CD4-positive, alpha-beta memory T cell (primary cell): ENCODE data around the gene TPI1. TPM values are rescaled to one million over a fixed set of nuclear protein-coding genes. Genes with fewer than 3 reads are reported as not detected.

Experiments used
- CTCF ChIA-PET: fragments of 350-600 bp; sonication (Branson Sonifier 250); formaldehyde crosslinking; loops from one replicate; lab custom pipeline; 2021; ENCODE audit warnings: inconsistent platforms; ENCODE audit not compliant: partially characterized antibody; lab: Charles Lee
- POLR2A ChIA-PET: fragments of 350-600 bp; sonication (Branson Sonifier 250); formaldehyde crosslinking; loops from one replicate; lab custom pipeline; 2021; ENCODE audit not compliant: partially characterized antibody; lab: Charles Lee
- DNase-seq, 5 donors: peaks; one replicate each; pipeline versions ENCODE4 v3.0.0 to v3.0.0-alpha.2; 2020 to 2022; ENCODE audit warnings: mixed read lengths in 1 of 5
- H3K27ac ChIP-seq: one replicate; pipeline ENCODE4 v1.7.0; 2013; ENCODE audit warnings: low read depth, low read length
- H3K27me3 ChIP-seq: 2 replicates; pipeline ENCODE4 v1.7.0; 2013; ENCODE audit warnings: mild to moderate bottlenecking, low read length, moderate library complexity; ENCODE audit not compliant: insufficient read depth
- H3K36me3 ChIP-seq: 2 replicates; pipeline ENCODE4 v1.7.0; 2013; ENCODE audit warnings: mild to moderate bottlenecking, low read length, moderate library complexity; ENCODE audit not compliant: insufficient read depth
- H3K4me1 ChIP-seq: 2 replicates; pipeline ENCODE4 v1.7.0; 2013; ENCODE audit warnings: mild to moderate bottlenecking, low read length, moderate library complexity; ENCODE audit not compliant: insufficient read depth
- H3K4me3 ChIP-seq, 2 donors: one replicate each; pipeline ENCODE4 v1.7.0; 2013; ENCODE audit warnings: low read length in 2 of 2, mild to moderate bottlenecking in 1 of 2
- H3K9me3 ChIP-seq, 2 donors: one replicate each; pipeline ENCODE4 v1.7.0; 2013; ENCODE audit warnings: low read length in 2 of 2, control low read depth in 1 of 2; ENCODE audit not compliant: control insufficient read depth in 1 of 2
- H3K27ac Mint-ChIP-seq, 7 donors: one replicate each; pipeline ENCODE4 v1.8.0; 2020 to 2021; ENCODE audit warnings: mixed read lengths in 7 of 7, mild to moderate bottlenecking in 6 of 7, inconsistent platforms in 3 of 7, moderate library complexity in 3 of 7
- H3K27me3 Mint-ChIP-seq, 2 donors: one replicate each; pipeline ENCODE4 v1.8.0; 2020 to 2021; ENCODE audit warnings: mixed read lengths in 2 of 2
- H3K36me3 Mint-ChIP-seq, 2 donors: one replicate each; pipeline ENCODE4 v1.8.0; 2020 to 2021; ENCODE audit warnings: mixed read lengths in 2 of 2, inconsistent platforms in 1 of 2, mild to moderate bottlenecking in 1 of 2
- H3K4me1 Mint-ChIP-seq, 4 donors: one replicate each; pipeline ENCODE4 v1.8.0; 2020 to 2021; ENCODE audit warnings: mixed read lengths in 4 of 4, mild to moderate bottlenecking in 1 of 4
- H3K4me3 Mint-ChIP-seq, 8 donors: one replicate each; pipeline ENCODE4 v1.8.0; 2020 to 2021; ENCODE audit warnings: mixed read lengths in 8 of 8, mild to moderate bottlenecking in 7 of 8, moderate library complexity in 6 of 8, inconsistent platforms in 3 of 8
- H3K9me3 Mint-ChIP-seq, 8 donors: one replicate each; pipeline ENCODE4 v1.8.0; 2020 to 2021; ENCODE audit warnings: mixed read lengths in 8 of 8, mild to moderate bottlenecking in 5 of 8, inconsistent platforms in 3 of 8, moderate library complexity in 1 of 8
- intact Hi-C: fragments of 100-400 bp; cut with micrococcal nuclease; formaldehyde crosslinking; loops from one replicate; pipeline ENCODE4 v1.15.1; 2023
- polyA plus RNA-seq, 2 donors: library from polyadenylated mRNA; unstranded; fragments of 300-500 nt; fragmentation: Illumina TruSeq; gene quantifications; one replicate each; pipeline ENCODE4 v1.2.3, GENCODE V29; 2021
- total RNA-seq, 2 experiments: library from RNA; stranded (reverse); gene quantifications; one replicate each; pipeline ENCODE4 v1.2.3, GENCODE V29; 2021

Gene TPI1
- total and polyA plus RNA-seq, 4 experiments from 2014 or later, result 155 to 777 (median 368) TPM

DNA sequence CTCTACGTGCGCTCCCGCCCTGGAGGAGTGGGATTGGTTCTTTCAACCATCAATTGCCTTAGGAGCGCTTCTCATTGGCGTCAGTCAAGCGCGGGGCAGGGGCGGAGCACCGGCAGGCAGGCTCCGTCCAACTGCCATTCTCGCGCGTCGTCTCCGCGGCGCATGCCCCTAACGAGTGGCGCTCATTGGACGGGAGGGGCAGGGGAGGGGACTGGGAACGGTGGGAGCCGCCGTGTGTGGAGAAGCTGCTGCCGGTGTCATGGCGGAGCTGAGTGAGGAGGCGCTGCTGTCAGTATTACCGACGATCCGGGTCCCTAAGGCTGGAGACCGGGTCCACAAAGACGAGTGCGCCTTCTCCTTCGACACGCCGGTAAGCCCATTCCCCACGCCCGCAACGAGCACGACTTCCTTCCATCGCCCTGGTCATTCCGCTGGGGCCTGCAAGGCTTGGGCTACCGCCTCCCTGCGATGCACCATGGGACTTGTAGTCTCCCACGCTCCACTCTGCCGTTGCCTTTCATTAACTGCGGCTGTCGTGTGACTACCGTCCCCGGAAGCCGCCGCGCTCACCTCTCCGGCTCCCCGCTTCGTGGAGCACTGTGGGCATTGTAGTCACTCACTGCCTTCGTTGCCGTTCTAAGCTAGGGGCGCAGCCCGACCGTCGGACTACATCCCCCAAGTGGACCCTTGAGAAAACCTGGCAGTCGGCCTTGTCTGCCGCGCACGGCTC, 15.2 kb upstream of the TPI1 start, which contains the start of gene USP5:
Gene USP5, plus strand, starts transcription at position 230 of the 730 bp plus-strand sequence. Its CDS starts 30 bp downstream, at position 260.
- H3K27ac Mint-ChIP-seq, result peak within 1 kb of the TSS; percentile 82 to 100 (median 99)
- Histone ChIP-seq H3K36me3 (peaks cover 24% of the 10 kb centered on the region), H3K9me3 (no peaks in the 10 kb centered on the region), H3K27ac (peak within 1 kb of the TSS; percentile 92), H3K4me3 (peak within 1 kb of the TSS; percentile 62 to 97), H3K4me1 (peaks cover 37% of the 10 kb centered on the region), H3K27me3 (no peaks in the 10 kb centered on the region)
- peaks cover 0 to 3% (median 0%) of the 10 kb centered on the region in 8 donors for H3K9me3 Mint-ChIP-seq
- DNase-seq, result peak; percentile 99 to 100 (median 99)
- POLR2A ChIA-PET, result interaction anchor here (0.6 to 7.1 kb wide), 52 partner anchors 9 to 788 kb away, joined by 3 to 270 read pairs (median 5); partner anchors contain the start of genes C12orf57, C1RL, CD4 and COPS7A
- intact Hi-C loops, result loop anchor here (1.0 to 2.0 kb wide), 15 partner anchors 15 to 359 kb away; partner anchors contain the start of genes CHD4, COPS7A, EMG1 and IFFO1
- peaks cover 12 to 21% of the 10 kb centered on the region in 2 donors for H3K36me3 Mint-ChIP-seq
- CTCF ChIA-PET, result interaction anchor here (0.6 to 5.7 kb wide), 20 partner anchors 10 to 513 kb away, joined by 3 to 102 read pairs (median 4); partner anchors contain the start of genes MLF2, P3H3, PTMS and SPSB2
- no peaks in the 10 kb centered on the region for H3K27me3 Mint-ChIP-seq
- H3K4me3 Mint-ChIP-seq, result peak within 1 kb of the TSS; percentile 88 to 99 (median 95)
- peaks cover 18 to 36% (median 27%) of the 10 kb centered on the region in 4 donors for H3K4me1 Mint-ChIP-seq

DNA sequence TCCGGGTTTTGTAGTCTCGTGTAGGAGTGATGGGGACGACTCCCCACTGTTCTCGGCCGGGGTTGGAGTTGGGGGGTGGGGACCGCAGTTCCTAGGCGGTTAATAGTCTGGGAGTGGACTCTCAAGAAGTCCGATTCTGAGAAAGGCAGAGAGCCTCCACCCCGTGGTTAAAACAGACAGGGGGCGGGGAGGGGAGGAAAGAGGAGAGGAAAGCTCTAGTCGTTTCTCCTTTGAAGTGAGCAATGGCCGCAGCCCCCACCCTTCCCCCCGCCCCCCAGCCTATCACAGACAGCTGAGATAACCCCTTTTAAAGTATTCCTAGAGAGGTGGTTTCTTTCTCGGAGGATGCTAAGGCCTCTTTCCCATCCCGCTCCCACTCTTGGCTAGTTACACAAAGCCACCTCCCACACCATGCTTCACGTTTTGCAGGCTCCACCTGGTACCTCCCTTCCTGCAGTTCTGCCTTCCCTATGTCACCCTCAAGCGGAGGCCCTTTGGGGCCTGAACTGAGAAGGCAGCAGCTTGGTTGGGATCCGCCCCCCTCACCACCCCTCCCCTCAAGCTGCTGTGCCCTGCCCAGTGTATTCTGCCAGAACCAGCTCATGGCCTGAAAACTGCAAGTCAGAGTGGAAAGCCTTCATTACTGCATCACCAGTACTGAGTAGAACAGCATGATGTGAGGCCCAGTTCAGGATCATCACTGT, 14.5 kb upstream of the TPI1 start:
- intact Hi-C loops, result loop anchor here (1.0 to 2.0 kb wide), 12 partner anchors 14 to 360 kb away; partner anchors contain the start of genes CHD4, EMG1, IFFO1 and ING4

DNA sequence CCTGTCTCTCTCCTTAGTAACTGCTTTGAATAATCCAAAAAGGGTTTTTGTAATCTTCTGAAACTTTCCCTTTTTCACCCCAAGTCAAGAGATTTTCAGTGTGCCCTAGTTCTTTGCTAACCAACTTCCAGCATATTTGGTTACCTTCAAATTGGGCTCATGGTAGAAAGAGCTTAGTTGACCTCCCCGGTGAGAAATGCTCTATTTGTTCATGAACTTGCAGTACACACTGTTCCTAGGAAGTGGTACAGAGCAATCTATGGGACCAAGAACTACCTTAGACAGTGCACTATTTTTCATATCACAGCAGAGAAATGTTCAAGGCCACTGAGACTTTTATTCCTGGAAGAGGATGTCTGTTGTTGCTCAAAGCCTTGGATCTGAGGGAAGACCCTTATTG, 13.7 kb upstream of the TPI1 start:
- Mint-ChIP-seq H3K4me1 (peaks cover 19 to 39% (median 29%) of the 10 kb centered on the region in 4 donors), H3K36me3 (peaks cover 23 to 32% of the 10 kb centered on the region in 2 donors), H3K27ac (peak overlapping the region; percentile 82 to 100 (median 99)), H3K9me3 (peaks cover 0 to 3% (median 0%) of the 10 kb centered on the region in 8 donors), H3K27me3 (no peaks in the 10 kb centered on the region), H3K4me3 (peak overlapping the region; percentile 3 to 99 (median 95))
- H3K27me3 ChIP-seq, result no peaks in the 10 kb centered on the region
- H3K4me3 ChIP-seq, result peak overlapping the region in 1 of 2 donors; percentile 62
- POLR2A ChIA-PET, result interaction anchor here (1.2 to 7.1 kb wide), 15 partner anchors 16 to 383 kb away, joined by 3 to 270 read pairs (median 22); partner anchors contain the start of genes C12orf57, C1RL, CD4 and COPS7A
- H3K27ac ChIP-seq, result peak overlapping the region; percentile 92
- peaks cover 37% of the 10 kb centered on the region for H3K4me1 ChIP-seq
- intact Hi-C loops, result loop anchor here (2.0 kb wide), 1 partner anchor 297 kb away; the partner anchor contains the start of gene IFFO1
- H3K36me3 ChIP-seq, result peaks cover 39% of the 10 kb centered on the region
- CTCF ChIA-PET, result interaction anchor here (0.5 to 5.7 kb wide), 9 partner anchors 9 to 283 kb away, joined by 3 to 102 read pairs (median 5); partner anchors contain the start of genes CD4, MLF2, SPSB2 and TPI1
- DNase-seq, result no peak
- no peaks in the 10 kb centered on the region for H3K9me3 ChIP-seq

More for the DNA sequence above, 14.5 kb upstream of the TPI1 start:
- Histone ChIP-seq H3K9me3 (no peaks in the 10 kb centered on the region), H3K36me3 (peaks cover 31% of the 10 kb centered on the region), H3K4me1 (peaks cover 37% of the 10 kb centered on the region), H3K27me3 (no peaks in the 10 kb centered on the region), H3K4me3 (peak overlapping the region; percentile 62 to 97), H3K27ac (peak overlapping the region; percentile 92)
- ChIA-PET CTCF (interaction anchor here (0.7 to 5.7 kb wide), 16 partner anchors 10 to 513 kb away, joined by 3 to 102 read pairs (median 4); partner anchors contain the start of genes CD4, MLF2, P3H3 and PTMS), POLR2A (interaction anchor here (0.6 to 7.1 kb wide), 41 partner anchors 9 to 382 kb away, joined by 3 to 270 read pairs (median 5); partner anchors contain the start of genes C12orf57, C1RL, CD4 and COPS7A)
- H3K4me3 Mint-ChIP-seq, result peak overlapping the region; percentile 88 to 99 (median 95)
- H3K27me3 Mint-ChIP-seq, result no peaks in the 10 kb centered on the region
- peaks cover 19 to 28% of the 10 kb centered on the region in 2 donors for H3K36me3 Mint-ChIP-seq
- DNase-seq, result peak; percentile 56 to 85 (median 64)
- peaks cover 19 to 39% (median 29%) of the 10 kb centered on the region in 4 donors for H3K4me1 Mint-ChIP-seq
- H3K9me3 Mint-ChIP-seq, result peaks cover 0 to 3% (median 0%) of the 10 kb centered on the region in 8 donors
- peak overlapping the region; percentile 82 to 100 (median 99) for H3K27ac Mint-ChIP-seq

DNA sequence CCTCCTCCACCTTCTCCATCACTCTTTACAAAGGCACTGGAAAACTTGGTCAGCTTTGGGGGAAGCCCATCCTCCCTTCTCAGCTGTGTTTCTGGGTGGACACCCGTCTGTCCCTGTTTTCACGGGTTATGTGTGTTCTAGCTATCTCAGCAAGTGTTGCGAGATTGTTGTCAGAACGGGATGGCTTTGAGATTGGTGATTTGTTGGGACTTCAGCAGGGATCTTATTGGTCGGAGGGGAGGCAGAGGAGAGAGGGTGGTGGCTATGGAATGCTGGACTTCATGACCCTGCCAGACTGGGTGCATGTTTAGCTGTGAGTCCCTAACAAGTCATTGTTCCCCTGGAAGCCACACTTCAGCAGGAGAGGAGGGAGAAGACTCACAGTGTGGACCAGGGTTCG, 13.3 kb upstream of the TPI1 start:
- peaks cover 43% of the 10 kb centered on the region for H3K36me3 ChIP-seq
- intact Hi-C loops, result no loop called here
- no peaks in the 10 kb centered on the region for H3K27me3 Mint-ChIP-seq
- peaks cover 0 to 3% (median 0%) of the 10 kb centered on the region in 8 donors for H3K9me3 Mint-ChIP-seq
- ChIA-PET CTCF (interaction anchor here (0.5 to 5.7 kb wide), 6 partner anchors 11 to 203 kb away, joined by 4 to 102 read pairs (median 6); partner anchors contain the start of genes CD4, SPSB2 and TPI1), POLR2A (interaction anchor here (1.4 to 7.1 kb wide), 7 partner anchors 15 to 105 kb away, joined by 5 to 270 read pairs (median 22); partner anchors contain the start of genes C12orf57, CD4, ENO2 and MLF2)
- H3K4me1 Mint-ChIP-seq, result peaks cover 19 to 39% (median 29%) of the 10 kb centered on the region in 4 donors
- peak overlapping the region in 6 of 7 donors; percentile 74 to 100 (median 88) for H3K27ac Mint-ChIP-seq
- peaks cover 37% of the 10 kb centered on the region for H3K4me1 ChIP-seq
- H3K27ac ChIP-seq, result peak overlapping the region; percentile 92
- no peaks in the 10 kb centered on the region for H3K27me3 ChIP-seq
- peak overlapping the region in 4 of 8 donors; percentile 5 to 99 (median 62) for H3K4me3 Mint-ChIP-seq
- no peak overlapping the region for H3K4me3 ChIP-seq
- DNase-seq, result no peak
- peaks cover 27 to 35% of the 10 kb centered on the region in 2 donors for H3K36me3 Mint-ChIP-seq
- H3K9me3 ChIP-seq, result no peaks in the 10 kb centered on the region

DNA sequence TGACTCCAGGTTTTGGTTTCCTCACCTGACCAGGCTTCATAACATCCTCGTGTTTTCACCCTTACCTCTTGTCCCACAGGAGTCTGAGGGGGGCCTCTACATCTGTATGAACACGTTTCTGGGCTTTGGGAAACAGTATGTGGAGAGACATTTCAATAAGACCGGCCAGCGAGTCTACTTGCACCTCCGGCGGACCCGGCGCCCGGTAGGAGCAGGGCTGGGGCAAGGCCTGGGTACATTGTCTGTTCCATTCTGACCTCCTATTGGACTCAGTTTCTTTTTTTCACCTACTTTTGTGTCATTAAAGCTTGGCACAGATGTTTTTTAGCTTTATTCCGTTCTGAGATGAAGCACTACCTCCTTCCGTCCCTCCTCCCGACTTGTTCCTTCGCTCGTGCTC, 12.0 kb upstream of the TPI1 start:
- peaks cover 53% of the 10 kb centered on the region for H3K36me3 ChIP-seq
- no peak overlapping the region for H3K4me3 ChIP-seq
- H3K4me3 Mint-ChIP-seq, result no peak overlapping the region
- H3K36me3 Mint-ChIP-seq, result peaks cover 35 to 45% of the 10 kb centered on the region in 2 donors
- POLR2A ChIA-PET, result interaction anchor here (7.1 kb wide), 1 partner anchor 14 kb away, joined by 270 read pairs; the partner anchor contains the start of genes SPSB2 and TPI1
- peak overlapping the region in 4 of 7 donors; percentile 41 to 85 (median 82) for H3K27ac Mint-ChIP-seq
- H3K9me3 Mint-ChIP-seq, result peaks cover 0 to 3% (median 0%) of the 10 kb centered on the region in 8 donors
- intact Hi-C loops, result no loop called here
- CTCF ChIA-PET, result interaction anchor here (0.6 to 5.7 kb wide), 5 partner anchors 10 to 1063 kb away, joined by 3 to 102 read pairs (median 4); partner anchors contain the start of genes SPSB2 and TPI1
- H3K4me1 ChIP-seq, result peaks cover 37% of the 10 kb centered on the region
- H3K27ac ChIP-seq, result no peak overlapping the region
- no peaks in the 10 kb centered on the region for H3K9me3 ChIP-seq
- no peak for DNase-seq
- H3K27me3 ChIP-seq, result no peaks in the 10 kb centered on the region
- peaks cover 19 to 39% (median 26%) of the 10 kb centered on the region in 4 donors for H3K4me1 Mint-ChIP-seq
- no peaks in the 10 kb centered on the region for H3K27me3 Mint-ChIP-seq

DNA sequence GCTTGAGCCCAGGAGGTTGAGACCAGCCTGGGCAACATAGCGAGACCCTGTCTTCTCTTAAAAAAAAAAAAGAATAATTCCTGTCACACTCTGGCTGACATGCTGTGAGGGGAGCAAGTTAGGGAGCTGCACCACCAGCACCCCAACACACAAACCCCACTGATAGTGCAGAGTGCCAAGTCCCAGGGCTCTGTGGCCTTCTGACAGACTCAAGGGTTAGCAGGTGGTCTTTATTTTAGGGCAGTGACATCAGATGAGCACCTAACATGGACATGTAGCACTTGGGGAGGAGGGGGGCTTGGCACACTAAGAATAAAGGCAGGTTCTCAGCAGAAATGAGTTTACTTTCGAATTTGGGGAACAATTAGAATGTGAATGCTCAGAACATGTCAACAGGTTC, 8.5 kb upstream of the TPI1 start:
- Histone ChIP-seq H3K27ac (no peak overlapping the region), H3K4me1 (peaks cover 15% of the 10 kb centered on the region), H3K4me3 (no peak overlapping the region), H3K27me3 (no peaks in the 10 kb centered on the region), H3K36me3 (peaks cover 84% of the 10 kb centered on the region), H3K9me3 (no peaks in the 10 kb centered on the region)
- Mint-ChIP-seq H3K9me3 (no peaks in the 10 kb centered on the region), H3K4me1 (peaks cover 8 to 12% (median 10%) of the 10 kb centered on the region in 4 donors), H3K4me3 (no peak overlapping the region), H3K27me3 (no peaks in the 10 kb centered on the region), H3K36me3 (peaks cover 61 to 64% of the 10 kb centered on the region in 2 donors), H3K27ac (no peak overlapping the region)
- no peak for DNase-seq
- ChIA-PET CTCF (no interaction called here), POLR2A (interaction anchor here (0.9 to 1.0 kb wide), 2 partner anchors 9 to 14 kb away, joined by 3 read pairs; partner anchors contain the start of gene SPSB2)
- intact Hi-C loops, result no loop called here
